Right ventricle myocardium superior (tissue), 1 donor: Measurements from ENCODE around the gene TSC22D4. TPM values are rescaled to one million over a fixed set of nuclear protein-coding genes. Genes with fewer than 3 reads are reported as not detected.

Source experiments
- ATAC-seq: fragments of 200-7000 bp; cut with Tn5 transposase; one replicate; pipeline ENCODE4 v1.9.1; 2020; ENCODE audit warnings: mild to moderate bottlenecking; ENCODE audit not compliant: poor library complexity
- DNase-seq: peaks from one replicate; pipeline ENCODE4 v3.0.0-alpha.2; 2020
- intact Hi-C: fragments of 100-400 bp; cut with DNase I; formaldehyde crosslinking; loops from one replicate; pipeline ENCODE4 v1.11.2; 2022
- total RNA-seq: library from RNA; stranded (reverse); fragmentation: NEBNext Ultra II Directional; extraction: Animal tissue kit (Norgen Biotek cat#: 25700); gene quantifications from one replicate; pipeline ENCODE4 v1.2.1, GENCODE V29; 2021
- donor health status: DM: no; HTN: yes; CAD: no; lungs with severe emphysema.

The TSC22D4 gene
- total RNA-seq, 1 donor from 2014 or later, result 47.4 TPM

GRCh38 chr7:100434297-100435144 lies 44.5 kb downstream of the TSC22D4 start:
- DNase-seq (no peak), ATAC-seq (no peak)
- intact Hi-C loops, result no loop called here

DNA sequence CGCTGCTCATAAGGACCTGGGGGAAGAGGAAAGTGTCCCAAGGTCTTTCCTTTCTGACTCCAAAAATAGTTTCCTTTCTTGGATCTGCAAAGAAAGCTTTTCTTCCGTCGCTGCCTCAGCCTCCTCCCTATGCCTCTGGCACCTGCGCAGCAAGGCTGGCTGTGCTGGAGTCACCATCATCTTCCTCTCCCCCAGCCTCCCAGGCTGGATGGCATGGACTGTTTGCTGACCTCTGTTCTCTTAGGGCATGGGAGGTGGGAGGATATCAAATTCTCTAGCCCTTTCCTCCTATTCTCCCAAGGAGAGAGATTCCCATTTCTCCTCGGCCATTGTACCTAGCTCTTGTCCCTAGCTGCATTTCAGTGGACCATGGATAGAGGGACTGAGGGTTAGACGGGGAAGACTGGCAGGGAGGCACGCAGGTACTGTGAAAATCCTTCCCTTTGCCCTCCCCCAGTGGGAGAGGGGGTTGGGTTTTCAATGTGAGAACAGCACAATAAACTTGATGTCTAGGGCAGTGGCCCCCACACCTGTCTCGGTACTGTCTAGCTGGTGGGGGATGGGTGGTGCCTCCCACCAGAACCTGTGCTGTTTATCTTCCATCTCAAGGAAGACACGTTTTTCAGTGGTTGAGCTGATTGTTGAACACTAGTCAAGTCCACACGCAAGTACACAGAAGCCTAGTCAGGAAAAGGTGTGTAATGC lies 45.3 kb downstream of the TSC22D4 start:
- ATAC-seq (no peak), DNase-seq (no peak)
- intact Hi-C loops, result no loop called here

GRCh38 chr7:100433276-100433591 lies 45.8 kb downstream of the TSC22D4 start:
- no peak for DNase-seq
- no peak for ATAC-seq
- intact Hi-C loops, result no loop called here

GRCh38 chr7:100432621-100433275 lies 46.3 kb downstream of the TSC22D4 start:
- intact Hi-C loops, result no loop called here
- no peak for DNase-seq
- ATAC-seq, result no peak

- no peak for ATAC-seq
- intact Hi-C loops, result no loop called here
Observed at GRCh38 chr7:100432053-100432452, 47.0 kb downstream of the TSC22D4 start.

GRCh38 chr7:100431286-100431735 lies 47.7 kb downstream of the TSC22D4 start:
- intact Hi-C loops, result no loop called here
- DNase-seq, result no peak
- ATAC-seq, result no peak

More at GRCh38 chr7:100432053-100432452, 47.0 kb downstream of the TSC22D4 start:
- no peak for DNase-seq

GRCh38 chr7:100430493-100431285 lies 48.3 kb downstream of the TSC22D4 start:
- DNase-seq, result peak; percentile 52
- intact Hi-C loops, result no loop called here

DNA sequence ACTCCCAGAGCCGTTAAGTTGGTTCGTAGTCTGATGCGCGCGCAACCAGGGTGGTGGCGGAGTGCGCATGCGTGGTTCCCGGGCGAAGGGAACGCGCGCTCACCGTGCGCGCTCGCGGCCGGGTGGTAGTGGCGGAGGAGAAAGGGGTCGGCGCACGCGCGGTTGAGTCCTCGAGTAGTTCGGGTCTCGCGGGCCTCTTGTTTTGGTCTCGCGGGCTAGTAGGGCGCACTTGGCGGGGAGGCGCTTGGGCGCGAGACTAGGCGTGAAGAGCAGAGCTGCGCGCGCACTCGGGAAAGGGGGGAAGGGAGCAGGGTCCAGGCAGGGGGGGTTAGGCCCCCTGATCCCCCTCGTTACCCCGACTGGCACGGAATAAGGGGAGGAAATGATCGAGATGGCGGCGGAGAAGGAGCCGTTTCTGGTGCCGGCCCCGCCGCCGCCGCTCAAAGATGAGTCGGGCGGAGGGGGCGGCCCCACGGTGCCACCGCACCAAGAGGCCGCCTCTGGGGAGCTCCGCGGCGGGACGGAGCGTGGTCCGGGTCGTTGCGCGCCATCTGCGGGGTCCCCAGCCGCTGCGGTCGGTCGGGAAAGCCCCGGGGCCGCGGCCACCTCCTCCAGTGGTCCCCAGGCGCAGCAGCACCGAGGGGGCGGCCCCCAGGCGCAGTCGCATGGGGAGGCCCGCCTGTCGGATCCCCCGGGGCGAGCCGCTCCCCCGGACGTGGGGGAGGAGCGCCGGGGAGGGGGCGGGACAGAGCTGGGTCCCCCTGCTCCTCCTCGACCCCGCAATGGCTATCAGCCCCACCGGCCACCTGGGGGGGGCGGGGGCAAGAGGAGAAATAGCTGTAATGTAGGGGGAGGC lies 49.1 kb downstream of the TSC22D4 start, which contains the start of gene MEPCE:
Gene MEPCE (plus strand): TSS at position 195 of the 856 bp plus-strand sequence. CDS start 188 bp downstream, at position 383.
- intact Hi-C loops, result no loop called here
- ATAC-seq (peak; percentile 76), DNase-seq (peak; percentile 99)

More at GRCh38 chr7:100430493-100431285, 48.3 kb downstream of the TSC22D4 start:
- ATAC-seq, result no peak

DNA sequence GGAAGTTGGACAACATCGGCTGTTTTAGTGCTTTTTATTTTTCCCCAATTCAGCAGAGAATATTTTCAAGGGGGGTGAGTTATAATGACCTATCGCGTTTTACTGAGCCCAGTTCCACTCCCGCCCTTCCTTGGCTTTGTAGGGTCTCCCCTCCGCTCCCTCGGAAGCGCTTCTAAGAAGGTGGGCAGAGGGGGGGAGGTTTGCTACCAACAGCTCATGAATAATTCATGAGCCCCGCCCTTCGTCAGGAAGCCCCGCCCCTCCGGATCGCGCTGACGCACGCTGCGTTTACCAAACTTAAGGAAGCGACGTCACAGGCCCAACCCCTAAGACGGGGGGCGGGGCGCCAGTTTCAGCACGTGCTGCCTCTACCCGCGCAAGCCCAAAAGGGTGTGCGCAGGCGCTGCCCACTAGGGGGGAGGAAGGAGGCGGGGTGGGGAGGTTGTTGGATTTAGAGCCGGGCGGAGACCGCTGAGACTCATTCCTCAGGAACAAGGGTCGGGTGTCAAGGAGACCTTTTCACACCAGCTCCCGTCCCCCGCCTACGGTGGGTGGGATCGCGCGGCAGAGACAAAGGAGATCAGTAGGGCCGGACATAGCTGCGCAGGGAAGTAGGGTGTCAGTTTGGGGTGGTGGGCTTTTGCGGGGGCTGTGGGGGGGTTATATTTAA lies 49.9 kb downstream of the TSC22D4 start:
- DNase-seq (peak; percentile 100), ATAC-seq (peak; percentile 84)
- intact Hi-C loops, result no loop called here

GRCh38 chr7:100428199-100428966 lies 50.6 kb downstream of the TSC22D4 start, which contains the start of gene ZCWPW1:
Gene ZCWPW1 (minus strand): TSS chr7:100428703. CDS start chr7:100420649, 8,054 bp downstream.
- peak; percentile 74 for ATAC-seq
- peak; percentile 98 for DNase-seq
- intact Hi-C loops, result no loop called here

GRCh38 chr7:100427762-100428198 lies 51.2 kb downstream of the TSC22D4 start:
- ATAC-seq (no peak), DNase-seq (no peak)
- intact Hi-C loops, result no loop called here

DNA sequence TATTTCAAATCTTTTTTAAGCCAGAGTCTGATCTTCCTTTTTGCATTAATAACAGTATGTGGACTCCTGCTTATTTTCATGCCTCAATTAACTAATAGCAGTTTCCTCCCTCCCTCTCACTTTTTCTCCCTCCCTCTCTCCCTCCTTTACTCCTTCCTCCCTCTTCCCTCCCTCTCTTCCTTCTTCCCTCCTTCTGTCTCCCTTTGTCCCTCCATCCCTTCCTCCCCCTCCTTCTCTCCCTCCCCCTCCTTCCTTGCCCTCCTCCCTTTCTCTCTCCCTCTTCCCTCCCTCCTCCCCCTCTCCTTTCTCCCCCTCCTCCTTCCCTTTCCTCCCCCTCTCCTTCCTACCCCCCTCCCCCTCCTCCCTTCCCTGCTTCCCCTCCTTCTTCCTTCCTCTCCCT lies 52.5 kb downstream of the TSC22D4 start:
- intact Hi-C loops, result no loop called here
- DNase-seq (no peak), ATAC-seq (no peak)

GRCh38 chr7:100425347-100425746 lies 53.7 kb downstream of the TSC22D4 start:
- ATAC-seq (no peak), DNase-seq (no peak)
- intact Hi-C loops, result no loop called here

DNA sequence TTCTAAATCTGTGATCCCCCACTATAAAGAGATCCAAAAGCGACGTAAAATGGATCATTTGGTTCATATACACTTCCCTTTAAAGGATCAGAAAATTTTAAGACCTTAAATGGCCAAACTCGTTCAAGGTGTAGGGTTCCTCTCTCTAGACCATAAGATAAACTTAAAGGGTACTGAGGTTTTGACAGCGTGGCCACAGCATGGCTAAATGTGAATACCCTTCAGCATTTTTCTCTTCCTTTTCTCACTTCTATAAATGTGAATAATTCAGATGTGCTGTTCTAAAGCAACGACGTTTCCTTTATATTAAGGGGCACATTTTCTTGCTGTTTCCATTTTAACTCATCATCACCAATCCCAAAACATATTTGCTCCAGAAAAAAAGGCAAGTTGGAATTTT lies 55.7 kb downstream of the TSC22D4 start:
- intact Hi-C loops, result no loop called here

GRCh38 chr7:100419660-100420226 lies 59.3 kb downstream of the TSC22D4 start:
- intact Hi-C loops, result no loop called here
- ATAC-seq, result no peak
- DNase-seq, result no peak

More for the DNA sequence above, 55.7 kb downstream of the TSC22D4 start:
- ATAC-seq (no peak), DNase-seq (no peak)
